Measurements from ENCODE around the gene RNF10.
"Not testable (repeated sequence)": the region's sequence is repeated elsewhere in the genome, so short reads cannot be mapped to it uniquely, and the experiment has no call there.

The RNF10 gene

GRCh38 chr12:120534203-120534702, at the start of gene RNF10:
Gene RNF10, plus strand, starts transcription at chr12:120534356. Its CDS starts 456 bp downstream, at chr12:120534812.
- Histone ChIP-seq H3K9ac (ENCODE audit: low read length) (peak within 1 kb of the TSS; percentile 94), H3K4me3 (ENCODE audit: low read length) (peak within 1 kb of the TSS; percentile 65), H3K4me1 (ENCODE audit: control insufficient read depth, insufficient read depth, low read length) (peaks cover 22% of the 10 kb centered on the region), H3K36me3 (ENCODE audit: control insufficient read depth, insufficient read depth, low read length) (no peaks in the 10 kb centered on the region), H3K9me3 (ENCODE audit: control insufficient read depth, low read length) (no peaks in the 10 kb centered on the region), H3K27me3 (ENCODE audit: control insufficient read depth, insufficient read depth, low read length) (no peaks in the 10 kb centered on the region)

GRCh38 chr12:120485961-120486881, 47.9 kb upstream of the RNF10 start:
- Histone ChIP-seq H3K4me3 (ENCODE audit: low read length) (no peak overlapping the region), H3K9ac (ENCODE audit: low read length) (no peak overlapping the region), H3K27me3 (ENCODE audit: control insufficient read depth, insufficient read depth, low read length) (no peaks in the 10 kb centered on the region), H3K9me3 (ENCODE audit: control insufficient read depth, low read length) (no peaks in the 10 kb centered on the region), H3K36me3 (ENCODE audit: control insufficient read depth, insufficient read depth, low read length) (no peaks in the 10 kb centered on the region), H3K4me1 (ENCODE audit: control insufficient read depth, insufficient read depth, low read length) (no peaks in the 10 kb centered on the region)

- not testable (repeated sequence) for H3K4me3 ChIP-seq (ENCODE audit: low read length); H3K9me3 ChIP-seq (ENCODE audit: control insufficient read depth, low read length); H3K27me3 ChIP-seq (ENCODE audit: control insufficient read depth, insufficient read depth, low read length); H3K36me3 ChIP-seq (ENCODE audit: control insufficient read depth, insufficient read depth, low read length); H3K4me1 ChIP-seq (ENCODE audit: control insufficient read depth, insufficient read depth, low read length); H3K9ac ChIP-seq (ENCODE audit: low read length)
Observed at GRCh38 chr12:120487552-120487951, 46.6 kb upstream of the RNF10 start.

- Histone ChIP-seq H3K9me3 (ENCODE audit: control insufficient read depth, low read length) (no peaks in the 10 kb centered on the region), H3K36me3 (ENCODE audit: control insufficient read depth, insufficient read depth, low read length) (no peaks in the 10 kb centered on the region), H3K27me3 (ENCODE audit: control insufficient read depth, insufficient read depth, low read length) (no peaks in the 10 kb centered on the region), H3K4me3 (ENCODE audit: low read length) (no peak overlapping the region), H3K9ac (ENCODE audit: low read length) (no peak overlapping the region), H3K4me1 (ENCODE audit: control insufficient read depth, insufficient read depth, low read length) (no peaks in the 10 kb centered on the region)
Observed at GRCh38 chr12:120488057-120488640, 46.0 kb upstream of the RNF10 start.

- Histone ChIP-seq H3K9me3 (ENCODE audit: control insufficient read depth, low read length) (no peaks in the 10 kb centered on the region), H3K9ac (ENCODE audit: low read length) (no peak overlapping the region), H3K4me3 (ENCODE audit: low read length) (no peak overlapping the region), H3K27me3 (ENCODE audit: control insufficient read depth, insufficient read depth, low read length) (no peaks in the 10 kb centered on the region), H3K36me3 (ENCODE audit: control insufficient read depth, insufficient read depth, low read length) (no peaks in the 10 kb centered on the region), H3K4me1 (ENCODE audit: control insufficient read depth, insufficient read depth, low read length) (no peaks in the 10 kb centered on the region)
Observed at GRCh38 chr12:120489018-120489417, 45.1 kb upstream of the RNF10 start.

- H3K9me3 ChIP-seq (ENCODE audit: control insufficient read depth, low read length): no peaks in the 10 kb centered on the region
- H3K4me3 ChIP-seq (ENCODE audit: low read length): no peak overlapping the region
- no peaks in the 10 kb centered on the region for H3K27me3 ChIP-seq (ENCODE audit: control insufficient read depth, insufficient read depth, low read length)
- H3K4me1 ChIP-seq (ENCODE audit: control insufficient read depth, insufficient read depth, low read length): no peaks in the 10 kb centered on the region
- H3K9ac ChIP-seq (ENCODE audit: low read length): no peak overlapping the region
- H3K36me3 ChIP-seq (ENCODE audit: control insufficient read depth, insufficient read depth, low read length): no peaks in the 10 kb centered on the region
Observed at GRCh38 chr12:120490325-120490724, 43.8 kb upstream of the RNF10 start.

- Histone ChIP-seq H3K4me1 (ENCODE audit: control insufficient read depth, insufficient read depth, low read length) (no peaks in the 10 kb centered on the region), H3K9ac (ENCODE audit: low read length) (no peak overlapping the region), H3K36me3 (ENCODE audit: control insufficient read depth, insufficient read depth, low read length) (no peaks in the 10 kb centered on the region), H3K27me3 (ENCODE audit: control insufficient read depth, insufficient read depth, low read length) (no peaks in the 10 kb centered on the region), H3K9me3 (ENCODE audit: control insufficient read depth, low read length) (no peaks in the 10 kb centered on the region), H3K4me3 (ENCODE audit: low read length) (no peak overlapping the region)
Observed at GRCh38 chr12:120490833-120491512, 43.2 kb upstream of the RNF10 start.

GRCh38 chr12:120495186-120495730, 38.9 kb upstream of the RNF10 start:
- peak overlapping the region; percentile 68 for H3K9ac ChIP-seq (ENCODE audit: low read length)
- no peaks in the 10 kb centered on the region for H3K36me3 ChIP-seq (ENCODE audit: control insufficient read depth, insufficient read depth, low read length)

GRCh38 chr12:120495731-120496412, 38.3 kb upstream of the RNF10 start, which contains the start of gene DYNLL1:
Gene DYNLL1, plus strand, starts transcription at chr12:120496113. Its CDS starts 309 bp downstream, at chr12:120496422.
- no peaks in the 10 kb centered on the region for H3K9me3 ChIP-seq (ENCODE audit: control insufficient read depth, low read length)
- H3K9ac ChIP-seq (ENCODE audit: low read length): peak within 1 kb of the TSS; percentile 76
- no peaks in the 10 kb centered on the region for H3K36me3 ChIP-seq (ENCODE audit: control insufficient read depth, insufficient read depth, low read length)
- peaks cover 5% of the 10 kb centered on the region for H3K4me1 ChIP-seq (ENCODE audit: control insufficient read depth, insufficient read depth, low read length)
- no peaks in the 10 kb centered on the region for H3K27me3 ChIP-seq (ENCODE audit: control insufficient read depth, insufficient read depth, low read length)
- H3K4me3 ChIP-seq (ENCODE audit: low read length): peak within 1 kb of the TSS; percentile 58

More at GRCh38 chr12:120495186-120495730, 38.9 kb upstream of the RNF10 start:
- Histone ChIP-seq H3K4me3 (ENCODE audit: low read length) (no peak overlapping the region), H3K9me3 (ENCODE audit: control insufficient read depth, low read length) (no peaks in the 10 kb centered on the region), H3K27me3 (ENCODE audit: control insufficient read depth, insufficient read depth, low read length) (no peaks in the 10 kb centered on the region), H3K4me1 (ENCODE audit: control insufficient read depth, insufficient read depth, low read length) (peaks cover 5% of the 10 kb centered on the region)

GRCh38 chr12:120496413-120497340, 37.5 kb upstream of the RNF10 start:
- Histone ChIP-seq H3K4me1 (ENCODE audit: control insufficient read depth, insufficient read depth, low read length) (peaks cover 5% of the 10 kb centered on the region), H3K9me3 (ENCODE audit: control insufficient read depth, low read length) (no peaks in the 10 kb centered on the region), H3K9ac (ENCODE audit: low read length) (peak overlapping the region; percentile 76), H3K27me3 (ENCODE audit: control insufficient read depth, insufficient read depth, low read length) (no peaks in the 10 kb centered on the region), H3K4me3 (ENCODE audit: low read length) (peak overlapping the region; percentile 58), H3K36me3 (ENCODE audit: control insufficient read depth, insufficient read depth, low read length) (no peaks in the 10 kb centered on the region)

Measured in mucosa of stomach (tissue), 1 donor.